Nephron (organoid): ENCODE results near the gene LRRTM4.

Source experiments
- H3K27ac Mint-ChIP-seq, 3 experiments: 2 replicates each; pipeline ENCODE4 v1.8.0; 2020; ENCODE audit warnings: mixed read lengths in 3 of 3, mild to moderate bottlenecking in 2 of 3, moderate library complexity in 1 of 3
- H3K27me3 Mint-ChIP-seq: 2 replicates; pipeline ENCODE4 v1.8.0; 2021; ENCODE audit warnings: low read depth, mild to moderate bottlenecking, moderate library complexity, mixed read lengths
- H3K36me3 Mint-ChIP-seq: 2 replicates; pipeline ENCODE4 v1.8.0; 2020; ENCODE audit warnings: low read depth, mixed read lengths
- H3K4me1 Mint-ChIP-seq: 2 replicates; pipeline ENCODE4 v1.8.0; 2020; ENCODE audit warnings: mixed read lengths
- H3K4me3 Mint-ChIP-seq, 3 experiments: 2 replicates each; pipeline ENCODE4 v1.8.0; 2020; ENCODE audit warnings: mild to moderate bottlenecking in 3 of 3, mixed read lengths in 3 of 3, moderate library complexity in 2 of 3
- H3K9me3 Mint-ChIP-seq: 2 replicates; pipeline ENCODE4 v1.8.0; 2020; ENCODE audit warnings: mixed read lengths
- TF ChIP-seq, protein P1 (sequence below), 3 experiments: fragments of 200-600 bp; sonication (generic); IDR thresholded peaks; one replicate each; pipeline ENCODE4 v1.5.0; 2021; ENCODE audit warnings: antibody characterized with exemption in 3 of 3; ENCODE audit not compliant: unreplicated experiment in 3 of 3

Gene LRRTM4

DNA sequence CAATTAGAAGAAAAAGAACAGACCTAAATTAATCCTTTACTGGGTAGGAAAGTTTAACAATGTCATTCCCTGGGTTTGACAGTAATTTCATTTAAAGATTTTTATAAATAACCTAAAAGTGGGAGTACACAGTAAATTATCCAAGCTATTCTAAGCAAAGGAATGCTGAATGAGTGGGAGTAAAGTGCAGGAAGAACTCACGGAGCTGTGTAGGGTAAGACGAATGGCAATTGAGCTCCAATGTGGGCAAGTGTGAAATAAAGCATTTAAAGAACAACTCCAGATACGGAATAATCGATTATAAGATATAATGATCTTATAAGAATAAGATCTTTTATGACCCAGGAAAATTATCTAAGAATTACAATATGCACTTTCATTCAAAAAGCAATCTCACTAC lies 93.2 kb downstream of the LRRTM4 start:
- H3K27ac Mint-ChIP-seq, result peak overlapping the region in 1 of 3 experiments; percentile 23
- H3K27me3 Mint-ChIP-seq, result no peaks in the 10 kb centered on the region
- no peaks in the 10 kb centered on the region for H3K9me3 Mint-ChIP-seq
- no peak overlapping the region for H3K4me3 Mint-ChIP-seq
- TF ChIP-seq, protein P1, sequence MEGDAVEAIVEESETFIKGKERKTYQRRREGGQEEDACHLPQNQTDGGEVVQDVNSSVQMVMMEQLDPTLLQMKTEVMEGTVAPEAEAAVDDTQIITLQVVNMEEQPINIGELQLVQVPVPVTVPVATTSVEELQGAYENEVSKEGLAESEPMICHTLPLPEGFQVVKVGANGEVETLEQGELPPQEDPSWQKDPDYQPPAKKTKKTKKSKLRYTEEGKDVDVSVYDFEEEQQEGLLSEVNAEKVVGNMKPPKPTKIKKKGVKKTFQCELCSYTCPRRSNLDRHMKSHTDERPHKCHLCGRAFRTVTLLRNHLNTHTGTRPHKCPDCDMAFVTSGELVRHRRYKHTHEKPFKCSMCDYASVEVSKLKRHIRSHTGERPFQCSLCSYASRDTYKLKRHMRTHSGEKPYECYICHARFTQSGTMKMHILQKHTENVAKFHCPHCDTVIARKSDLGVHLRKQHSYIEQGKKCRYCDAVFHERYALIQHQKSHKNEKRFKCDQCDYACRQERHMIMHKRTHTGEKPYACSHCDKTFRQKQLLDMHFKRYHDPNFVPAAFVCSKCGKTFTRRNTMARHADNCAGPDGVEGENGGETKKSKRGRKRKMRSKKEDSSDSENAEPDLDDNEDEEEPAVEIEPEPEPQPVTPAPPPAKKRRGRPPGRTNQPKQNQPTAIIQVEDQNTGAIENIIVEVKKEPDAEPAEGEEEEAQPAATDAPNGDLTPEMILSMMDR (IDR thresholded peaks at IDR 0.05; ENCODE audit: unreplicated experiment in 3 of 3), result no peak
- peaks cover 10% of the 10 kb centered on the region for H3K4me1 Mint-ChIP-seq
- no peaks in the 10 kb centered on the region for H3K36me3 Mint-ChIP-seq

DNA sequence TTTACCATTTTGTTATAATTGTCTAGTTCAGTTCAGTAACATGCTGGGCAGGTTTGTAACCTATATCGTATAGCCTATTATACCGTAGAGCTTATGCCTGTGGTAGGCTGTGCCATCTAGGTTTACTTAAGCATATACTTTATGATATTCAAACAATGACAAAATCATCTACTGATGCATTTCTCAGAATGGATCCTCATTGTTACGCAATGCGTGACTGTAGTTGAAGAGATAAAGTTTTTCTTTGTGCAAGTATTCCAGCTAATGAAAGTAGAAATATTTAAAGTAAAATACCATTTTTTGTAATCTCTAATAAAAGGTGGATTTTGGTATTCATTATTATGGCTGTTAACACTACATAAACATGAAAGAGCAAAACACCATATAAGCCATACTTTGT lies 100.2 kb downstream of the LRRTM4 start:
- no peaks in the 10 kb centered on the region for H3K9me3 Mint-ChIP-seq
- no peaks in the 10 kb centered on the region for H3K4me1 Mint-ChIP-seq
- H3K27ac Mint-ChIP-seq, result no peak overlapping the region
- TF ChIP-seq, protein P1 (IDR thresholded peaks at IDR 0.05; ENCODE audit: unreplicated experiment in 3 of 3), result no peak
- H3K36me3 Mint-ChIP-seq, result no peaks in the 10 kb centered on the region
- H3K4me3 Mint-ChIP-seq, result no peak overlapping the region
- H3K27me3 Mint-ChIP-seq, result no peaks in the 10 kb centered on the region

DNA sequence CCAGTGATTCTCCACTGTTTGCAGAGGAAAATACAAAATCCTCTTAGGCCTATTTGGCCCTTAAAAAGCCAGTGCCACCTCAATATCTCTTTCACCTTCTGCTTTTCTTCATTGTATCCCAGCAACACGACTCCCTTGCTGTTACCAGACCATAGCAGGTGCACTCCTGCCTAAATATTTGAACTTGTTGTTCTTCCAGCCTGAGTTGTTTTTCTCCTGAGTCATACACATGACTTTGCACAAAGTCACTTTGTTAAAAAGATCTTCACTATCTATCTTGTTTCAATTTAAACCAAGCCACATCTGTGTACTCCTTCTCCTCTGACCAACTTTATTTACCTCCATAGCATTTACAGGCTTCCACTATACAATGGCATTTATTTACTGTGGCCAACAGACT lies 103.6 kb downstream of the LRRTM4 start:
- Mint-ChIP-seq H3K27ac (no peak overlapping the region), H3K9me3 (no peaks in the 10 kb centered on the region), H3K4me1 (no peaks in the 10 kb centered on the region), H3K36me3 (no peaks in the 10 kb centered on the region), H3K27me3 (no peaks in the 10 kb centered on the region), H3K4me3 (no peak overlapping the region)
- TF ChIP-seq, protein P1 (IDR thresholded peaks at IDR 0.05; ENCODE audit: unreplicated experiment in 3 of 3), result no peak

DNA sequence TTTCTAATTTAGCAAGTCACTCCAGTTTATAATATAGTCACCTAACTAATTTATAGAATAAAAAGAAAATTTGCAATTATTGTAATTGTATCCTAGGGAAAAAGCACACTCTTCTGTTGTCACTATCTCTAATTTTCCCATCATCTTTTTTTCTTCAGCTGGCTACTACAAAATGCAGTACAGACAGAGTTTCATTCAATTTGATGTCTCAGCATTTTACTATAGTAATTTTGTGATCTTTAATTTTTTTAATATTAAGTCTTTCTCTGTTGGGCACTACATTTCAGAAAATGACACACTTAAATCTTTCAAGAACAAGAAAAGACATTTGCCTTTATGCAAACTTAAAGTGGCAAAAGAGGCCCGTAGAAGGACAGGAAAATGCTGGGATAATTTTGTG lies 118.0 kb downstream of the LRRTM4 start:
- TF ChIP-seq, protein P1 (IDR thresholded peaks at IDR 0.05; ENCODE audit: unreplicated experiment in 3 of 3), result no peak
- no peaks in the 10 kb centered on the region for H3K4me1 Mint-ChIP-seq
- no peaks in the 10 kb centered on the region for H3K27me3 Mint-ChIP-seq
- H3K4me3 Mint-ChIP-seq, result no peak overlapping the region
- H3K27ac Mint-ChIP-seq, result no peak overlapping the region
- no peaks in the 10 kb centered on the region for H3K9me3 Mint-ChIP-seq
- no peaks in the 10 kb centered on the region for H3K36me3 Mint-ChIP-seq

DNA sequence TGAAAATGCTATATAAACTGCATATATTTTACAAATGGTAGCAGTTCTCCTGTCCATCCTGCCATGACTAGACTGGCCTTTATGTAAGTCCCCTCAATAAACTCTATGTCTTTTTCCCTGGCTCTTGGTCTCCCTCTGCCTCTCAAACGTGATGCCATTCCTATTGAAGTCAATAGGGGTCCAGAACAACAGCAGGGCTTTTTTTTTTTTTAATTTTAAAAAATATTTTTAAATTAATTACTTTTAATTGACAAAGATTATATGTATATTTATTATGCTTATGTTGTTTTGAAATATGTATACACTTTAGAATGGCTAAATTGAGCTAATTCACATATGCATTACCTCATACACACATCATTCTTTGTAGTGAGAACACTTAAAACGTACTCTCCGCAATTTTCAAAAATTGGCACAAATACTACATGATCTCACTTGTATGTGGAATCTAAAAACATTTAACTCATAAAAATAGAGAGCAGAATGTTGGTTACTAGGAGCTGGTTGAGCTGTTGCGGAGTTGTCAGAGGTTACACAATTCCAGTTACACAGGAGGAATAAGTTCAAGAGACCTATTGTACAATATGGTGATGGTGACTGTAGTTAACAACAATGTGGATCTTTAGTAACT lies 123.1 kb downstream of the LRRTM4 start:
- H3K9me3 Mint-ChIP-seq, result no peaks in the 10 kb centered on the region
- H3K4me1 Mint-ChIP-seq, result no peaks in the 10 kb centered on the region
- no peak overlapping the region for H3K27ac Mint-ChIP-seq
- H3K36me3 Mint-ChIP-seq, result no peaks in the 10 kb centered on the region
- no peak overlapping the region for H3K4me3 Mint-ChIP-seq
- TF ChIP-seq, protein P1 (IDR thresholded peaks at IDR 0.05; ENCODE audit: unreplicated experiment in 3 of 3), result no peak
- no peaks in the 10 kb centered on the region for H3K27me3 Mint-ChIP-seq

DNA sequence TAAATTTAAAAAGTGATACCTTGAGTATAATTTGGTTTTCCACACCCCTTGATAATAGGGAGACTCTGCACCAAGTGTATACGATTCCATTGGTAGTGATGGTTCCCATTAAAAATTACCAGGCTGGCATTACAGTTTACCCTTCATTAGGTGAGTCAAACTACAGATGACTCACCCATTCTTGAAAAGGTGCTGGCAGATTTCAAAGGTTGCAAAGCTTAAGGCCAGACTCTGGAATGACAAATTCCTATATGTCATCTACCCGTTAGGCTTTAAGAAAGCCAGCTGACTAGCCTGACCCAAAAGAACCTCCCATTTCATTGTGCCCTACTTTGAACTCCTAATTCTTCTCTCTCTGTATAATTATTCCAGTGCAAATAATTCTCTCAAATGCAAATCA lies 124.4 kb downstream of the LRRTM4 start:
- Mint-ChIP-seq H3K4me3 (no peak overlapping the region), H3K27me3 (no peaks in the 10 kb centered on the region), H3K27ac (no peak overlapping the region), H3K4me1 (peaks cover 7% of the 10 kb centered on the region), H3K9me3 (no peaks in the 10 kb centered on the region), H3K36me3 (no peaks in the 10 kb centered on the region)
- TF ChIP-seq, protein P1 (IDR thresholded peaks at IDR 0.05; ENCODE audit: unreplicated experiment in 3 of 3), result no peak
